HCT116 (cell line): ENCODE measurements around the gene SPSB2. TPM values are rescaled to one million over a fixed set of nuclear protein-coding genes. Genes with fewer than 3 reads are reported as not detected.

Source experiments
- ATAC-seq: fragments of 200-7000 bp; cut with Tn5 transposase; 2 replicates; pipeline ENCODE4 v1.9.1; 2020; ENCODE audit warnings: mild to moderate bottlenecking, moderate library complexity
- BruUV-seq: library from RNA; stranded (reverse); fragments of 400-500 nt; replicated peaks from 2 replicates; lab custom pipeline; 2021; lab: Mats Ljungman, UMichigan
- CTCF ChIA-PET: fragments of 300-600 bp; sonication (Branson Sonifier 250); formaldehyde crosslinking; loops from one replicate; lab custom pipeline; 2021; ENCODE audit warnings: antibody characterized with exemption; lab: Charles Lee
- POLR2A ChIA-PET: fragments of 300-600, 350-600 bp; sonication (Branson Sonifier 250); formaldehyde crosslinking; loops from one replicate; lab custom pipeline; 2021; ENCODE audit warnings: antibody characterized with exemption; lab: Charles Lee
- RAD21 ChIA-PET, 2 experiments: fragments of 300-600 bp; sonication (Branson Sonifier 250); formaldehyde crosslinking; loops; one replicate each; lab custom pipeline; 2023; ENCODE audit warnings: low total read pairs in 2 of 2; ENCODE audit not compliant: uncharacterized antibody in 2 of 2, unreplicated experiment in 2 of 2, low non-redundant PET in 1 of 2; lab: Charles Lee
- DNase-seq: peaks from one replicate; pipeline ENCODE4 v3.0.0-alpha.2; 2010; ENCODE audit warnings: low read depth, low spot score
- H2AFZ ChIP-seq: fragments of 200-600 bp; shearing (Covaris generic), sonication (generic); 2 replicates; pipeline ENCODE4 v1.6.1; 2017; ENCODE audit warnings: low read depth, mixed run types, mixed read lengths, antibody characterized with exemption, low read length; ENCODE audit not compliant: poor library complexity, severe bottlenecking
- H3K27ac ChIP-seq: 2 replicates; pipeline ENCODE4 v1.5.1; 2012; ENCODE audit warnings: low read depth, low read length
- H3K27me3 ChIP-seq: fragments of 200-600 bp; sonication (generic); 2 replicates; pipeline ENCODE4 v1.6.1; 2016; ENCODE audit warnings: mixed run types, low read length, mixed read lengths; ENCODE audit not compliant: insufficient read depth
- H3K36me3 ChIP-seq, 2 experiments: fragments of 200-500 bp in 1 of 2; fragments of 200-600 bp in 1 of 2; sonication (Bioruptor generic) in 1 of 2; sonication (generic) in 1 of 2; 2 replicates each; pipeline versions ENCODE4 v1.5.1 to v1.6.1; 2014 to 2016; ENCODE audit warnings: low read length in 2 of 2, inconsistent platforms in 1 of 2, mixed read lengths in 1 of 2, mixed run types in 1 of 2; ENCODE audit not compliant: insufficient read depth in 2 of 2, control insufficient read depth in 1 of 2
- H3K4me1 ChIP-seq, 2 experiments: fragments of 200-600 bp in 1 of 2; sonication (generic) in 1 of 2; 2 replicates each; pipeline versions ENCODE4 v1.5.1 to v1.6.1; 2012 to 2017; ENCODE audit warnings: low read length in 2 of 2, inconsistent platforms in 1 of 2, mild to moderate bottlenecking in 1 of 2, mixed read lengths in 1 of 2, mixed run types in 1 of 2, moderate library complexity in 1 of 2; ENCODE audit not compliant: insufficient read depth in 2 of 2, control insufficient read depth in 1 of 2
- H3K4me2 ChIP-seq: fragments of 200-600 bp; sonication (generic); 2 replicates; pipeline ENCODE4 v1.6.1; 2017; ENCODE audit warnings: mixed run types, low read length, mixed read lengths
- H3K4me3 ChIP-seq, 2 experiments: fragments of 200-600 bp in 1 of 2; sonication (generic) in 1 of 2; replicated peaks in 1 of 2; 2 replicates each; pipeline ENCODE4 v1.5.1; 2011 to 2016; ENCODE audit warnings: low read length in 2 of 2, control low read depth in 1 of 2, low read depth in 1 of 2, mild to moderate bottlenecking in 1 of 2, mixed read lengths in 1 of 2, mixed run types in 1 of 2
- H3K79me2 ChIP-seq: fragments of 200-600 bp; sonication (generic); 2 replicates; pipeline ENCODE4 v1.6.1; 2017; ENCODE audit warnings: mild to moderate bottlenecking, mixed run types, low read length, moderate library complexity, mixed read lengths; ENCODE audit not compliant: insufficient read depth
- H3K9ac ChIP-seq: fragments of 200-600 bp; sonication (generic); 2 replicates; pipeline ENCODE4 v1.6.1; 2016; ENCODE audit warnings: low read length, mixed read lengths
- H3K9me2 ChIP-seq: fragments of 200-600 bp; sonication (generic), shearing (Covaris generic); 2 replicates; pipeline ENCODE4 v1.6.1; 2017; ENCODE audit warnings: mixed run types, mild to moderate bottlenecking, moderate library complexity; ENCODE audit not compliant: insufficient read depth
- H3K9me3 ChIP-seq, 2 experiments: fragments of 200-500 bp in 1 of 2; fragments of 200-600 bp in 1 of 2; sonication (Bioruptor generic) in 1 of 2; sonication (generic) in 1 of 2; 2 replicates each; pipeline ENCODE4 v1.6.1; 2014 to 2017; ENCODE audit warnings: low read length in 2 of 2, mixed read lengths in 2 of 2, inconsistent platforms in 1 of 2, low read depth in 1 of 2, mild to moderate bottlenecking in 1 of 2, mixed run types in 1 of 2, moderate library complexity in 1 of 2; ENCODE audit not compliant: control insufficient read depth in 1 of 2, insufficient read depth in 1 of 2
- H4K20me1 ChIP-seq: fragments of 200-600 bp; sonication (generic), shearing (Covaris generic); 2 replicates; pipeline ENCODE4 v1.6.1; 2017; ENCODE audit warnings: mixed run types, mild to moderate bottlenecking, moderate library complexity; ENCODE audit not compliant: insufficient read depth
- ATF3 ChIP-seq: IDR thresholded peaks from 2 replicates; pipeline ENCODE4 v1.6.1; 2012
- CBX3 ChIP-seq: IDR thresholded peaks from 2 replicates; pipeline ENCODE4 v1.6.1; 2012; ENCODE audit warnings: low read depth
- EGR1 ChIP-seq: IDR thresholded peaks from 2 replicates; pipeline ENCODE4 v1.6.1; 2012; ENCODE audit warnings: low read depth
- EZH2 ChIP-seq: fragments of 200-600 bp; sonication (generic); IDR thresholded peaks from 2 replicates; pipeline ENCODE4 v1.6.1; 2017; ENCODE audit warnings: antibody characterized with exemption, mixed run types
- FOSL1 ChIP-seq: IDR thresholded peaks from 2 replicates; pipeline ENCODE4 v1.6.1; 2012; ENCODE audit warnings: low read depth
- JUND ChIP-seq: IDR thresholded peaks from 2 replicates; pipeline ENCODE4 v1.6.1; 2012
- POLR2A ChIP-seq: IDR thresholded peaks from 2 replicates; pipeline ENCODE4 v1.7.0; 2011; ENCODE audit warnings: borderline replicate concordance; ENCODE audit not compliant: insufficient read depth, insufficient read length; ENCODE audit errors: extremely low read depth
- POLR2AphosphoS5 ChIP-seq: IDR thresholded peaks from 2 replicates; pipeline ENCODE4 v1.6.1; 2011; ENCODE audit warnings: mild to moderate bottlenecking, low read depth, low read length, moderate library complexity
- RAD21 ChIP-seq: IDR thresholded peaks from 2 replicates; pipeline ENCODE4 v1.6.1; 2012; ENCODE audit warnings: low read depth, mild to moderate bottlenecking
- SIN3A ChIP-seq: IDR thresholded peaks from 2 replicates; pipeline ENCODE4 v1.6.1; 2012; ENCODE audit warnings: low read depth
- SP1 ChIP-seq: IDR thresholded peaks from 2 replicates; pipeline ENCODE4 v1.6.1; 2012; ENCODE audit warnings: low read depth
- SRF ChIP-seq: IDR thresholded peaks from 2 replicates; pipeline ENCODE4 v1.6.1; 2012; ENCODE audit warnings: low read depth
- TCF7L2 ChIP-seq: IDR thresholded peaks from 2 replicates; pipeline ENCODE4 v1.7.0; 2011; ENCODE audit warnings: borderline replicate concordance, inconsistent platforms; ENCODE audit not compliant: insufficient read depth, insufficient read length; ENCODE audit errors: extremely low read depth
- YY1 ChIP-seq: IDR thresholded peaks from 2 replicates; pipeline ENCODE4 v1.6.1; 2011; ENCODE audit warnings: low read length, low read depth, moderate library complexity, mild to moderate bottlenecking; ENCODE audit not compliant: insufficient replicate concordance; ENCODE audit errors: extremely low read depth
- ZFX ChIP-seq: fragments of 450-650 bp; IDR thresholded peaks from 2 replicates; pipeline ENCODE4 v1.6.1; 2017
- ZNF274 ChIP-seq: fragments of 200-500 bp; sonication (Bioruptor generic); IDR thresholded peaks from 2 replicates; pipeline ENCODE4 v1.6.1; 2014; ENCODE audit warnings: mild to moderate bottlenecking, low read depth, low read length, inconsistent platforms
- intact Hi-C: fragments of 100-400 bp; cut with micrococcal nuclease; formaldehyde crosslinking; loops from 2 replicates; pipeline ENCODE4 v1.10.0; 2022
- total RNA-seq: library from RNA; stranded (reverse); gene quantifications from one replicate; pipeline ENCODE4 v1.2.1, GENCODE V29; 2021; ENCODE audit not compliant: unreplicated experiment

SPSB2 gene
- total RNA-seq, 1 experiment from 2014 or later, result 10.0 TPM

DNA sequence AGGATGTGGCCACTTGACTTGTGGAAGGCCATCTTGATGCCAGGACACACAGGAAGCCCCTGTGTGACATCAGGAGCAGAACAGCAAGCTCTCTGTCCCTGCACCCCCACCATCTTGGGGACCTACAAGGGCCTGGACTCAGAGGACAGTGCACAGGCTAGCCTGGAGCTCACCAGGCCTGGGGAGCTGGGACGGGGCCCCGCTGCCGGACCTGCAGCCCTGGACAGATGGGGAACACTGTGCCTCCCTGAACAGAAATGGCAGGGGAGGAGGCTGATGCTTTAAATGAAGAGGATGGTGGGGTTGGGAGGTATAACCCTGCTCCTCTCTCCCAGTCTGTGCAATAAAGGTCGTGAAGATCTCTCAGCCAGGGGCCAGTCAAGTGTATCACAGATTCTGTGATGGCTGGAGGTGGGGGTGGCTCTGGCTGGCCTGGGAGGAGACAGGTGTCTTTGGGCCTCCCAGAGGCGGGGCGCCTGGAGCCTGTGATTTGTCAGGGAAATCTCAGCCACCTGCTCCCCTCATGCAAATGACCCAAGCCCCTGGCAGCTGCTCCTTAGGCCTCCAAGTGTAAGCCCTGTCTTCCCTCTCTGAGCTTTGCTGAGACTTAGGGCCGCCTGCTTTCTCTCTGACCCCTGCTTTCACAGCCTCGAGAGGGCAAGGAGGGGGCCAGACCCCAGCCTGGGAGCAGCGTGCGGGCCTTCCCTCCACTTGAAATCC lies 33.5 kb downstream of the SPSB2 start:
- Histone ChIP-seq H3K79me2 (no peaks in the 10 kb centered on the region), H3K27ac (no peak overlapping the region), H3K27me3 (no peaks in the 10 kb centered on the region), H3K36me3 (peaks cover 8 to 10% of the 10 kb centered on the region in 2 experiments; a peak in 2 of 4 replicates), H2AFZ (no peak overlapping the region), H3K9me3 (no peaks in the 10 kb centered on the region), H4K20me1 (no peaks in the 10 kb centered on the region), H3K9me2 (no peaks in the 10 kb centered on the region), H3K4me3 (no peak overlapping the region), H3K4me2 (no peak overlapping the region), H3K4me1 (peaks cover 0 to 14% of the 10 kb centered on the region in 2 experiments; a peak in 2 of 4 replicates), H3K9ac (no peak overlapping the region)
- ChIA-PET POLR2A (interaction anchor here (1.4 to 4.4 kb wide), 2 partner anchors 10 to 12 kb away, joined by 3 to 19 read pairs; partner anchors contain the start of genes CDCA3 and USP5), RAD21 (no interaction called here), CTCF (interaction anchor here (1.2 kb wide), 1 partner anchor 32 kb away, joined by 4 read pairs; no protein-coding TSS in a partner anchor)
- TF ChIP-seq SIN3A, result no peak
- TF ChIP-seq POLR2A, result no peak
- TF ChIP-seq ZFX, result no peak
- TF ChIP-seq YY1, result no peak
- TF ChIP-seq TCF7L2, result no peak
- no peak for TF ChIP-seq SP1
- TF ChIP-seq RAD21, result no peak
- no peak for TF ChIP-seq FOSL1
- TF ChIP-seq EZH2, result no peak
- no peak for TF ChIP-seq JUND
- no peak for TF ChIP-seq CBX3
- TF ChIP-seq ZNF274, result no peak
- TF ChIP-seq EGR1, result no peak
- TF ChIP-seq SRF, result no peak
- TF ChIP-seq ATF3, result no peak
- TF ChIP-seq POLR2AphosphoS5, result no peak
- intact Hi-C loops, result no loop called here
- DNase-seq (no peak), ATAC-seq (no peak)
- no TSS peak for BruUV-seq
